ENCODE measurements around the gene MAPRE3.
A peak's percentile ranks its signal among the peaks of the same experiment; 100 is the strongest.

Gene MAPRE3

GRCh38 chr2:27050996-27051901, 80.8 kb downstream of the MAPRE3 start, which contains the start of gene AGBL5:
Gene AGBL5 (plus strand): TSS chr2:27051668. CDS start chr2:27052959, 1,291 bp downstream.
- Histone ChIP-seq H3K4me1 (ENCODE audit: insufficient read depth, low read length) (peaks cover 18% of the 10 kb centered on the region), H3K27ac (ENCODE audit: low read depth, low read length) (peak within 1 kb of the TSS; percentile 98), H3K27me3 (ENCODE audit: control insufficient read depth in 1 of 2, insufficient read depth in 2 of 2, low read length in 2 of 2) (no peaks in the 10 kb centered on the region), H3K36me3 (ENCODE audit: insufficient read depth, low read length) (peaks cover 32% of the 10 kb centered on the region), H3K4me3 (ENCODE audit: low read depth in 1 of 2, low read length in 2 of 2) (peak within 1 kb of the TSS; percentile 70 to 92), H3K9ac (ENCODE audit: low read length) (peak within 1 kb of the TSS; percentile 83), H3K9me3 (ENCODE audit: low read length) (no peaks in the 10 kb centered on the region)

DNA sequence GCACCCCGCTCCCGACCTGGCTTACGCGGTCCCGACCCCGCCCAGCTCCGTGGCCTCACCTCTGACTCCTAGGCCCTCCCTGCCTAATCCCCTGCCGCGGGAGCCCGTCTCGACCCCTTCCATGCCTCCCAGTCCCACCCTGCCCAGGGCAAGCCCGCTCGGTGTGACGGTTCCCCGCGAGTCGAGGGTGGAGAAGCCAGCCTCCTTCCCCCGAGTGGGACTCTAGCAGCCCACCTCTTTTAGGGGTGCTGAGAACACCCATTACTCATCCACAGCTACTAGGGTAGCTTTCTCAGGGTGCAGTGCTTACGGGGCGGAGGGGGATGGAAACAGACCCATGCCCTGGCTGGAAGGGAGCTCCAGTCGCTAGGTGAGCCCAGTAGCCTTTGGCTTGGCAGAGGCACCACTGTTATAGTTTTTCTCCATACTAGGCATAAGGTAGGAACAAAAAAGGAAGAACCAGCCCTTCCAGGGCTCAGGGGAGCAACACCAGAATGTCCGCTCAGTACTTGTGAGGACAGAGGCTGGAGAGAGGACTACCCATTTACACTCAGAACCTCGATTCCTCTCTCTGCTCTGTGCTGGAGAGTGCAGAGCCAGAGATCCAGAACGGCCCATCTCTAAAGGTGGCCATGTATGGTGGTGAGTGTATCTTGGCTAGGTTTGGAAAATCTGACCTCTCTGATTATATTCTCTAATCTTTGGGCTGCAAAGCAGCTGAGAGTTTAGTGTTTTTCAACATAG, 81.6 kb downstream of the MAPRE3 start:
- Histone ChIP-seq H3K9me3 (ENCODE audit: low read length) (no peaks in the 10 kb centered on the region), H3K9ac (ENCODE audit: low read length) (peak overlapping the region; percentile 83), H3K27ac (ENCODE audit: low read depth, low read length) (peak overlapping the region; percentile 98), H3K4me3 (ENCODE audit: low read depth in 1 of 2, low read length in 2 of 2) (peak overlapping the region; percentile 64 to 83), H3K27me3 (ENCODE audit: control insufficient read depth in 1 of 2, insufficient read depth in 2 of 2, low read length in 2 of 2) (no peaks in the 10 kb centered on the region), H3K4me1 (ENCODE audit: insufficient read depth, low read length) (peaks cover 18% of the 10 kb centered on the region), H3K36me3 (ENCODE audit: insufficient read depth, low read length) (peaks cover 39% of the 10 kb centered on the region)

GRCh38 chr2:27053321-27053720, 82.9 kb downstream of the MAPRE3 start:
- Histone ChIP-seq H3K27me3 (ENCODE audit: control insufficient read depth in 1 of 2, insufficient read depth in 2 of 2, low read length in 2 of 2) (no peaks in the 10 kb centered on the region), H3K4me1 (ENCODE audit: insufficient read depth, low read length) (peaks cover 18% of the 10 kb centered on the region), H3K9me3 (ENCODE audit: low read length) (no peaks in the 10 kb centered on the region), H3K4me3 (ENCODE audit: low read depth in 1 of 2, low read length in 2 of 2) (no peak overlapping the region), H3K9ac (ENCODE audit: low read length) (no peak overlapping the region), H3K27ac (ENCODE audit: low read depth, low read length) (no peak overlapping the region), H3K36me3 (ENCODE audit: insufficient read depth, low read length) (peaks cover 46% of the 10 kb centered on the region)

- H3K36me3 ChIP-seq (ENCODE audit: insufficient read depth, low read length): peaks cover 50% of the 10 kb centered on the region
- no peaks in the 10 kb centered on the region for H3K9me3 ChIP-seq (ENCODE audit: low read length)
- H3K4me1 ChIP-seq (ENCODE audit: insufficient read depth, low read length): peaks cover 18% of the 10 kb centered on the region
- no peak overlapping the region for H3K27ac ChIP-seq (ENCODE audit: low read depth, low read length)
- H3K4me3 ChIP-seq (ENCODE audit: low read depth in 1 of 2, low read length in 2 of 2): no peak overlapping the region
- no peak overlapping the region for H3K9ac ChIP-seq (ENCODE audit: low read length)
- no peaks in the 10 kb centered on the region for H3K27me3 ChIP-seq (ENCODE audit: control insufficient read depth in 1 of 2, insufficient read depth in 2 of 2, low read length in 2 of 2)
Measured at GRCh38 chr2:27053776-27054175, 83.3 kb downstream of the MAPRE3 start.

DNA sequence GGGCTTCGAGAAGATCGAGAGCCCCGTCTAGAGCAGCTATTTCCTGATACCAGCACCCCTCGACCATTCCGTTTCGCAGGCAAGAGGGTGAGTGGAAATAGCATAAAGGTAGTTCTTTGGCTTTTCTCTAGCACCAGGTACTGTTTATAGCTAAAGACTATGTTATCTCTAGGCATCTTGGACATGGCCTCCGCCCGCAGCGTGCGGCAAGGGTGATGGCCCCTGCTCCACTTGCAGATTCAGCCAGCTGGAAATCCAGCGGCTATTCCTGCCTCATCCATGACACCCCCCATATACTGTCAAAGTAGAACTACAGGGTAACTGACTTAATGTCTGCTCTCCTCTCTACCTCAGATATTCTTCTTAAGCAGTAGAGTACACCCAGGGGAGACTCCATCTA, 84.3 kb downstream of the MAPRE3 start:
- Histone ChIP-seq H3K27me3 (ENCODE audit: control insufficient read depth in 1 of 2, insufficient read depth in 2 of 2, low read length in 2 of 2) (no peaks in the 10 kb centered on the region), H3K9ac (ENCODE audit: low read length) (no peak overlapping the region), H3K4me3 (ENCODE audit: low read depth in 1 of 2, low read length in 2 of 2) (no peak overlapping the region), H3K27ac (ENCODE audit: low read depth, low read length) (no peak overlapping the region), H3K9me3 (ENCODE audit: low read length) (no peaks in the 10 kb centered on the region), H3K4me1 (ENCODE audit: insufficient read depth, low read length) (peaks cover 10% of the 10 kb centered on the region), H3K36me3 (ENCODE audit: insufficient read depth, low read length) (peaks cover 60% of the 10 kb centered on the region)

GRCh38 chr2:27057184-27057583, 86.7 kb downstream of the MAPRE3 start:
- H3K27ac ChIP-seq (ENCODE audit: low read depth, low read length): no peak overlapping the region
- peaks cover 6% of the 10 kb centered on the region for H3K4me1 ChIP-seq (ENCODE audit: insufficient read depth, low read length)
- H3K9ac ChIP-seq (ENCODE audit: low read length): no peak overlapping the region
- no peaks in the 10 kb centered on the region for H3K27me3 ChIP-seq (ENCODE audit: control insufficient read depth in 1 of 2, insufficient read depth in 2 of 2, low read length in 2 of 2)
- H3K4me3 ChIP-seq (ENCODE audit: low read depth in 1 of 2, low read length in 2 of 2): no peak overlapping the region
- H3K9me3 ChIP-seq (ENCODE audit: low read length): no peaks in the 10 kb centered on the region
- H3K36me3 ChIP-seq (ENCODE audit: insufficient read depth, low read length): peaks cover 68% of the 10 kb centered on the region

DNA sequence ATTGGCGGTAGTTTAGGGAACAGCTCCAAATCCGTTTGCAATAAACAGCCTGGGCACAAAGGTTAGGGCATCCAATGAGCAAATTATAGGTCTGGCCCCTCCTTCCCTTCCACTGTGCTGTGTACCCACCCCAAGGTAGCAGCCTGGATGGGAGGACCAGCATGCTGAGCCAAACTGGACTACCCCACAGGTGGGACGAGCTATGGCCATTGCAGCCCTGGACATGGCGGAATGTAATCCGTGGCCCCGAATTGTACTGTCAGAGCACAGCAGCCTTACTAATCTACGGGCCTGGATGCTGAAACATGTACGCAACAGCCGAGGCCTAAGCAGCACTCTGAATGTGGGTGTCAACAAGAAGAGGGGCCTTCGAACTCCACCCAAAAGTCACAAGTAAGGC, 87.8 kb downstream of the MAPRE3 start:
- Histone ChIP-seq H3K9ac (ENCODE audit: low read length) (no peak overlapping the region), H3K27ac (ENCODE audit: low read depth, low read length) (no peak overlapping the region), H3K9me3 (ENCODE audit: low read length) (no peaks in the 10 kb centered on the region), H3K4me3 (ENCODE audit: low read depth in 1 of 2, low read length in 2 of 2) (no peak overlapping the region), H3K27me3 (ENCODE audit: control insufficient read depth in 1 of 2, insufficient read depth in 2 of 2, low read length in 2 of 2) (no peaks in the 10 kb centered on the region), H3K4me1 (ENCODE audit: insufficient read depth, low read length) (no peaks in the 10 kb centered on the region), H3K36me3 (ENCODE audit: insufficient read depth, low read length) (peaks cover 74% of the 10 kb centered on the region)

DNA sequence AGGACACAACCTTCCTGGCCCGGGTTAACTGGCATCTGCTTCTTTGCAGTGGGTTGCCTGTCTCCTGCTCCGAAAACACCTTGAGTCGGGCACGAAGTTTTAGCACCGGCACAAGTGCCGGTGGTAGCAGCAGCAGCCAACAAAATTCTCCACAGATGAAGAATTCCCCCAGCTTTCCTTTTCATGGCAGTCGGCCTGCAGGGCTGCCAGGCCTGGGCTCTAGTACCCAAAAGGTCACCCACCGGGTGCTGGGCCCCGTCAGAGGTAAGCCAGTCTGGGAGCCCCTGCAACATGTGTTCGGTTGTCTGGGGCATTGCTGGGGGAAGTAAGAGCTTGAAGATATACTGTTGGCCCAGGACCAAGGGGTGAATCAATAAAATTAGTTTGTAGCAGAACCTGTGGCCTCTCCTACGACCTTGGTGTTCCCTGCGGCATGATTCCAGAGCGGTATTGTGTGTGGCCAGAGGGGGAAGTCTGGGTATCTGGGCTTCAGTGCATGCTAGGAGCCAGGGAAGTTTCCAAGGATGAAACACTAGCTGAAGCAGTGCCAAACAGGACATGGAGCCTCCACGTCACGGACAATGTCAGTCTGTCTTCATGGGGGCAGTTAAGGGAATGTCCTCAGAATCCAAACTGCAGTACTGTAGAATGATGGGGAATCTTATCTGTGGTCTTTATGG, 88.8 kb downstream of the MAPRE3 start:
- Histone ChIP-seq H3K4me1 (ENCODE audit: insufficient read depth, low read length) (no peaks in the 10 kb centered on the region), H3K27me3 (ENCODE audit: control insufficient read depth in 1 of 2, insufficient read depth in 2 of 2, low read length in 2 of 2) (no peaks in the 10 kb centered on the region), H3K27ac (ENCODE audit: low read depth, low read length) (no peak overlapping the region), H3K9me3 (ENCODE audit: low read length) (no peaks in the 10 kb centered on the region), H3K9ac (ENCODE audit: low read length) (no peak overlapping the region), H3K4me3 (ENCODE audit: low read depth in 1 of 2, low read length in 2 of 2) (no peak overlapping the region), H3K36me3 (ENCODE audit: insufficient read depth, low read length) (peaks cover 63% of the 10 kb centered on the region)

GRCh38 chr2:27060323-27060722, 89.9 kb downstream of the MAPRE3 start:
- H3K4me3 ChIP-seq (ENCODE audit: low read depth in 1 of 2, low read length in 2 of 2): no peak overlapping the region
- H3K27me3 ChIP-seq (ENCODE audit: control insufficient read depth in 1 of 2, insufficient read depth in 2 of 2, low read length in 2 of 2): no peaks in the 10 kb centered on the region
- H3K27ac ChIP-seq (ENCODE audit: low read depth, low read length): no peak overlapping the region
- no peak overlapping the region for H3K9ac ChIP-seq (ENCODE audit: low read length)
- peaks cover 55% of the 10 kb centered on the region for H3K36me3 ChIP-seq (ENCODE audit: insufficient read depth, low read length)
- no peaks in the 10 kb centered on the region for H3K9me3 ChIP-seq (ENCODE audit: low read length)
- H3K4me1 ChIP-seq (ENCODE audit: insufficient read depth, low read length): no peaks in the 10 kb centered on the region

- Histone ChIP-seq H3K4me1 (ENCODE audit: insufficient read depth, low read length) (peaks cover 21% of the 10 kb centered on the region), H3K36me3 (ENCODE audit: insufficient read depth, low read length) (peaks cover 53% of the 10 kb centered on the region), H3K9me3 (ENCODE audit: low read length) (no peaks in the 10 kb centered on the region)
Measured at GRCh38 chr2:27065128-27065527, 94.7 kb downstream of the MAPRE3 start.

DNA sequence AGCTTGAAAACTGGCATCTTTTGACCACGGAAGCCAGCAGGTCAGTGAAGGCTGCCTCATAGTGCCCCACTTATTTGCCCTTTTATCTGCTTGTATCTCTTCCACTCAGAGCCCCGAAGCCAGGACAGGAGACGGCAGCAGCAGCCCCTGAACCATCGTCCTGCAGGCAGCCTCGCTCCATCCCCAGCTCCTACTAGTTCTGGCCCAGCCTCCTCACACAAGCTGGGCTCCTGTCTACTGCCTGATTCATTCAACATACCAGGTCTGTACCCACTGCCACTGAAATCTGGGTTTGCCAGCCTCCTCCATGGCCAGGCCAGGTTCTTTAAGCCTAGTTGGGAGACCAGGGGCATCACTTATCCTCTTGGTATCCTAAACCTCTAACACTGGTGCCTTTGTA, 96.9 kb downstream of the MAPRE3 start:
- peaks cover 52% of the 10 kb centered on the region for H3K36me3 ChIP-seq (ENCODE audit: insufficient read depth, low read length)
- no peak overlapping the region for H3K9ac ChIP-seq (ENCODE audit: low read length)
- no peaks in the 10 kb centered on the region for H3K9me3 ChIP-seq (ENCODE audit: low read length)
- H3K4me3 ChIP-seq (ENCODE audit: low read depth in 1 of 2, low read length in 2 of 2): no peak overlapping the region
- no peaks in the 10 kb centered on the region for H3K27me3 ChIP-seq (ENCODE audit: control insufficient read depth in 1 of 2, insufficient read depth in 2 of 2, low read length in 2 of 2)
- no peak overlapping the region for H3K27ac ChIP-seq (ENCODE audit: low read depth, low read length)
- peaks cover 29% of the 10 kb centered on the region for H3K4me1 ChIP-seq (ENCODE audit: insufficient read depth, low read length)

More at GRCh38 chr2:27065128-27065527, 94.7 kb downstream of the MAPRE3 start:
- Histone ChIP-seq H3K4me3 (ENCODE audit: low read depth in 1 of 2, low read length in 2 of 2) (no peak overlapping the region), H3K27me3 (ENCODE audit: control insufficient read depth in 1 of 2, insufficient read depth in 2 of 2, low read length in 2 of 2) (no peaks in the 10 kb centered on the region), H3K9ac (ENCODE audit: low read length) (no peak overlapping the region), H3K27ac (ENCODE audit: low read depth, low read length) (no peak overlapping the region)
